HG03378 (cell line): ENCODE results near the gene SLC43A2.

ENCODE experiments used
- ATAC-seq: cut with Tn5 transposase; IDR thresholded peaks from one replicate; pipeline ENCODE4 v1.9.1; 2021; ENCODE audit warnings: mild to moderate bottlenecking, moderate library complexity; ENCODE audit not compliant: unreplicated experiment

SLC43A2 gene

GRCh38 chr17:1625053-1625452 is 3.6 kb downstream of the SLC43A2 start:
- no peak for ATAC-seq

GRCh38 chr17:1624650-1625049 is 4.0 kb downstream of the SLC43A2 start:
- no peak for ATAC-seq

DNA sequence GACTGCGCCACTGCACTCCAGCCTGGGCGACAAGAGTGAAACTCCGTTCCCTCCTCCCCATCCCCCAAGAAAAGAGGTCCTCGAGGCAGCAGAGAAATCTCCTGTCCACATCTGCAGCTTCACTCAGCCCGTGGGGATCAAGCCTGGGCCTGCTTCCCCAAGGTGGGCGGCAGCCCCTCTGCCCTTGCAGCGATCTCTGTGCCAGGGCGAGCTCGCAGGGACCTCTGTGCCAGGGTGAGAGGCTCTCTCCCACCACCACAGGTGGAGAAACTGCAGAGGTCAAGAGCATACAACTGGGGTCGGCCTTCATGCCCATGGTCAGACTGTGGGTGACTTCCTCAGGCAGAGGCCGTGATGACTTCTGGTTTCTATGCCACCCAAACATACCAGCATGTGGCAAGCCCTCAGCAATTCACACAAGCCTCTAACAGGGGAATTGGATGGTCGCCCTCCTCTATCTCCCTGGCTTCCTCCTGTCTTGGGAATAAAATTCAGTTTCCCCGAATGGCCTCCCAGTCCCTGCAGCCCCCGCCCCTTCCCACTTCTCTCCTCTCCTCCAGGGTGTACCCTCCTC is 5.5 kb downstream of the SLC43A2 start:
- no peak for ATAC-seq

- no peak for ATAC-seq
These were observed 7.2 kb downstream of the SLC43A2 start for GRCh38 chr17:1621273-1621954.

DNA sequence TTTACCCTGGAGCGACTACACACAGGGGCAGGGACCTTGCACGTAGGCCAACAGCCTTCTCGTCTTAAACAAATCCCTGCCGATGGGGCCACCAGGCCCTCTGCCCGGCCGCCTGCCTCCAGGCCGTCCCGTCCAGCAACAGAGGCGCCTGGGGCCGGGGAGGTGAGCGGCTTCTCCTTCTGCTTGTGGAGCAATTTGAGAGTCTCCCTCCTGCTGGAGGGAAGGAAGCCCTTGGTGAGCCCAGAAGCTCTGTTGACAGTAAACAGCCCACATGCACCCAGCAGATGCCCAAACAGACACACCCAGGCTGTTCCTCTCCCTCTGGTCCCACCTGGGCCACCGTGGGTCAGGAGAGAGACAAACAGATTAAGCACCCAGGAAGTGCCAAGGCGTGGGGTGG is 8.1 kb downstream of the SLC43A2 start:
- no peak for ATAC-seq

DNA sequence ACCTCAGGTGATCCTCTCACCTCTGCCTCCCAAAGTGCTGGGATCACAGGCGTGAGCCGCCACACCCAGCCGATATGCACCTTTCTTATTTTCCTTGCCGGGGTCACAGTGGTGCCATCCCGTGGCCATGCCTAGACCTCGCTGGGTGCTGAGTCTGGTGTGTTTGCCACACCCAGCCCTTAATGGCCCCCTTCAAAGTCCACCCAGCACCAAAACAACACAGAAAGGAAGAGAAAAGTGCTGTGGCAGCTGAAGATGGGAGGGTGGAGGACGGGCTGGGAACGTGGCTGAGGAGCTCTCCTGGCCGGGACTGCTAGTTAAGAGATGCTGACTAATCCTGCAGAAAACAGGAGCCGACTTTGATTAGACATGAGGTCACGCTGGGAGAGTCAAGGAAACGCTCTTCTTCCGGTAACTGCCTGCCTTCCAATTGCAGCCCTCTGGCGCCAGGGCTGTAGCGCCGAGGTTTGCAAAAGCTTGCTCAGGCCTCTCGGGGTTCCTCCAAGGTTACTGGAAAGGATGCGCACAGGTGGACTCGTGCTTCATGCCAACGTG is 10.9 kb downstream of the SLC43A2 start:
- ATAC-seq: no peak

DNA sequence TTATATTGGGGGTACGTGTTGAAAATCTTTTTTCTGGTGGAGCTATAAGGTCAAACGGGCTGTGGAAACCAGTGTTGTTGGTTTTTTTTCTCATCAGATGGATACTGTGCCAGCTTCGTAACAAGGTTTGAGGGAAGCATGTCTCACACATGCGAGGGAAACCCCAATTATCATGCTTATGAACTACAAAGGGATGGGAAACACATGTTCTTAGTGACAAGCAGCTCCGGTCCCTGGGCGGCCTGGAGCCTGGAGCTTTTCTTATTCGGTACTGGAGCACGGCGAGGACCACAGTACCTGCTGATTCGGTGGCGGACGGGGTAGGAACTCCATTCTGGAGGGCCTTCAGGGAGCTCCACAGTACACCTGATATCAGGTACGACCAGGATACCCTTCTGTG is 12.5 kb downstream of the SLC43A2 start:
- no peak for ATAC-seq

DNA sequence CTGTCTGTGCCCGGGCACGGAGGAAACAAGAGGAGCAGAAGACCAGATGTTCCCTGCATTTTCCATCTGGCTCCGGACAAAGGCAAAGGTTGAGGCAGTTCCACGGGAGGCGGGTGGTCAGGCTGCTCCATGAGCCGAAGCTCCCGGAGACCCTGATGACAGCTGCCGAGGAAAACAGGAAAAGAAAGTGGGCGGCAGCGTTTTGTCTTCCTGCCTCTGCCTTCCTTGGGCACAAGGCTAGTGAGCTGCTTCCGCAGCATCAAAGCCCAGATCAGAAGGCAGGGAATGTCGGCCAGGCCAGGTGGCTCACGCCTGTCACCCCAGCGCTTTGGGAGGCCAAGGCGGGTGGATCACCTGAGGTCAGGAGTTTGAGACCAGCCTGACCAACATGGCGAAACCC is 16.2 kb downstream of the SLC43A2 start:
- ATAC-seq: no peak

- no peak for ATAC-seq
These were observed 16.9 kb downstream of the SLC43A2 start for GRCh38 chr17:1611715-1612114.

GRCh38 chr17:1608676-1609075 is 20.0 kb downstream of the SLC43A2 start:
- no peak for ATAC-seq

DNA sequence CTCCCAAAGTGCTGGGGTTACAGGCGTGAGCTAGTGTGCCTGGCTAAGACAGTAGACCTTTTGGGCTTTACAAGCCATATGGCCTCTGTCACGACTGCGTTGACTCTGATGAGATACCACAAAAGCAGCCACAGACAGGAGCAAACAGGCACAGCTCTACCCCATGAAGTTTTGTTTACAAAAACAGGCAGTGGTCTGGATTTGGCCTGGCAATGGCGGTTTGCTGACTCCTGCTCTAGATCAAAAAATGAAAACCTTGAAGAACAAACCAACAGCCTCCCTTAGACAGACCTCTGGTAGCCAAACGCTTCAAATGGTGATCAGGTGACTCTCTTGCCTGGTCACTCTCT is 20.7 kb downstream of the SLC43A2 start:
- no peak for ATAC-seq

GRCh38 chr17:1606352-1606985 is 22.2 kb downstream of the SLC43A2 start:
- no peak for ATAC-seq

- no peak for ATAC-seq
These were observed 22.8 kb downstream of the SLC43A2 start for GRCh38 chr17:1605681-1606351.

DNA sequence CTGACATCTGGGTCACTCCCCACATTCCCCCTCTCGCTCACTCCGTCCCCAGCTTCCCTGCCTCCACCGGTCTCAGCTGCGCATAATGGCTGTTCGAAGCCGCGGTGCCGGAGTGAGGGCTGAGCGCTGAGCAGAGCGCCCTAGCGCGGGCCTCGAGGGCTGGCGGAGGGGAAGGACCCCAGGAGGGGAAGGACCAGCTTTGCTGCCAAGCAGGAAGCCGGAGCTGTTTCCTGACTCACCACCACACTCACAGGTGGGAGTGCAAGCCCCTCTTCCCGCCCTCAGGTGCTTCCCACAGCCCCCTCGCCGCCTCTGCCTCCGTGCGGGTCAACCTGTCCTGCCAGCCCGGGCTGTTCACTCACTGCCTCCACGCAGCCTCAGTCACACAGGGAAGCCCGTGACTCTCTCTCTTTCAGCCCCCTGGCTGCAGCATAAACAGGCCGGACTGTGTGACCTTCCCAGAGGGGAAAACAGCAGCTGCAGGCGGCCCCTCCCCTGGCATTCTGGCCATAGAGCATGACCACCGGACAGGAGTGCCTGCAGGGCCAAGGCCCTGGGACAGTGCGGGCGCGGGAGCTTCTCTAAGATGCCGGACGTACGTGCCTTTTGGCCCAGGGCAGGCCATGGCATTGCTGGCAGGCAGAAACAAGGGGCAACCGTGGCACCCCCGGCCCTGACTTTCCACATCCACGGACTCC is 23.7 kb downstream of the SLC43A2 start:
- ATAC-seq: no peak

DNA sequence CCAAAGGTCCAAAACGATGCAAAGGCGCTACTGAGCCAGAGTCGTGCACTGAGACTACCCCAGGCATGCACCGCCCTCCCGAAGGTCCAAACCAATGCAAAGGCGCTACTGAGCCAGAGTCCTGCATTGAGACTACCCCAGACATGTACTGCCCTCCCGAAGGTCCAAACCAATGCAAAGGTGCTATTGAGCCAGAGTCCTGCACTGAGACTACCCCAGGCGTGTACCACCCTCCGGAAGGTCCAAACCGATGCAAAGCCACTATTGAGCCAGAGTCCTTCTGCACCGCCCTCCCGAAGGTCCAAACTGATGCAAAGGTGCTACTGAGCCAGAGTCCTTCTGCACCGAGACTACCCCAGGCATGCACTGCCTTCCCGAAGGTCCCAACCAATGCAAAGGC is 27.1 kb downstream of the SLC43A2 start:
- ATAC-seq: no peak

GRCh38 chr17:1598399-1599095 is 30.1 kb downstream of the SLC43A2 start:
- no peak for ATAC-seq

DNA sequence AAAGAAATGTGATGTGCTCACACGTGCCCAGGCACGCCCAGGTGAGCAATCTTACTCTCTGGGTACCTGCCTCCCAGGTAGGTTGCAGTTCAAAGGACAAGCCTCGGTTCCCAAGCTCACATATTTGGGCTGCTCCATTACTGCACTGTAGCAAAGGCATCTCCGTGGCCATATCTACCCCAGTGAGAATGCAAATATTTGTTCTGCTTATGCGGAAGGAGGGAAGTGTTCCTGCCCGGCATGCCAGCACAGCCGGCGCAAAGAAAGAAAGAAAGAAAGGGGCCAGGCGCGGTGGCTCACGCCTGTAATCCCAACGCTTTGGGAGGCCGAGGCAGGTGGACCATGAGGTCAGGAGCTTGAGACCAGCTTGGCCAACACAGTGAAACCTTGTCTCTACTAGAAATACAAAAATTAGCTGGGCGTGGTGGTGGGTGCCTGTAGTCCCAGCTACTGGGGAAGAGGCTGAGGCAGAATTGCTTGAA is 30.7 kb downstream of the SLC43A2 start:
- no peak for ATAC-seq

DNA sequence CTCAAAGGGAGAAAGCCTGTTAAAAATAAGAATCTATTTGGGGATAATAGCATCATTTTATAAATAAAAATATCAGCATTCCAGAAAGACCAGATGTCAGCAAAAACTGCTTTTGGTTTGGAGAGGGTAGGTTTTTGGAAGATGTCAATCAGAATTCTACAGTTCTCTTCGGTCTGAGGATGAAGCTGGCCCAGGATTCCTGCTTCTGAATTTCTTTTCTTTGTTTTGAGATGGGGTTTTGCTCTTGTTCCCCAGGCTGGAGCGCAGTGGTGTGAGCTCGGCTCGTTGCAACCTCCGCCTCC is 35.1 kb downstream of the SLC43A2 start:
- no peak for ATAC-seq

DNA sequence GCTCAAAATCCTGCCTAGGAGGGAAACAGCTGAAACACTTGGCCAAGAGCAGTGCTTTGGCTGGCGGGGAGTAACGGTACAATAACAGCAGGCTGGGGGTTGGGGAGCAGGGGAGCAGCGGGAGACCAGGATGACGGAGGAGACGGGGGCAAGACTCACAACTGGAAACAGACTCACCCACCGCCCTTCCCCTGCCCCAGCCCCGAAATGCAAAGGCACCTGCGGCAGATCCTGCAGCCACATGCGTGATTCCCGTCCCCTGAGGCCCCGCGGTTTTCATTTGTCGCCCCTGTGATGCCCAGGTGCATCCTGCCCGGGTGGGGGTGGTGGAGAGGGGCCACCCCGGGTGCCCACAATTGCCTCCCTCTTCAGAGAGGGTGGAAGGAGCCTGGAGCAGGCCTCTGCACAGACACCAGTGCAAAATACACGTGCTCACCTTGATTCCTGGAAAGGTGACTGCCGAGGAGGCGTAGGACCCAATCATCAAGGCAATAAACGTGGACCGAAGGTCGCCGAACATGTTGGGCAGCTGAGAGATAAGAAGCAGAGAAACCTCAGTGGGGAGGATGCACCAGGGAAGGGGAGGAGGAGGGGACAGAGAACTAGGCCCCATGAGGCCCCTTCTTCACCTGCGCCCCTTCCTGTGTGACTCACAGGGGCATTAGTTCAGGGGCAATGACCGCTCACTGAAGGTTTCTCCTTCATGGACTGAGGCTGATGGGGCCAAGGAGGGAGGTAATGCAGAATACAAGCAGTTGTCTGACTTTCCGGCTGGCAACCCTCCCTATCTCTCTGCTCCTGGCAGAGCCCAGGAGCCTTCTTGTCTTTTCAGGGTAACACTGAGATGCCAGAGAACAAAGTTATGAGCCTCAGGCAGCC is 35.6 kb downstream of the SLC43A2 start:
- ATAC-seq: peak; percentile 60
